Stomach (tissue), 9 donors: ENCODE results near the gene DVL3. TPM values are rescaled to one million over a fixed set of nuclear protein-coding genes. Genes with fewer than 3 reads are reported as not detected.
"Not testable (repeated sequence)": the region's sequence is repeated elsewhere in the genome, so short reads cannot be mapped to it uniquely, and the experiment has no call there.

Experiments used
- DNase-seq, 2 donors: peaks; one replicate each; pipeline versions ENCODE4 v3.0.0 to v3.0.0-alpha.2; 2013 to 2019
- H3K27ac ChIP-seq, 5 donors: fragments of 200-600 bp in 4 of 5; sonication (generic) in 4 of 5; one replicate each; pipeline ENCODE4 v1.5.1; 2013 to 2019; ENCODE audit warnings: mild to moderate bottlenecking in 1 of 5, moderate library complexity in 1 of 5
- H3K27me3 ChIP-seq, 3 donors: fragments of 200-600 bp; sonication (generic); one replicate each; pipeline ENCODE4 v1.5.1; 2017 to 2019; ENCODE audit warnings: mixed run types in 1 of 3
- H3K36me3 ChIP-seq, 4 donors: fragments of 200-600 bp; sonication (generic); 1 replicate in 3 of 4; 2 replicates in 1 of 4; pipeline ENCODE4 v1.5.1; 2016 to 2019
- H3K4me1 ChIP-seq, 4 donors: fragments of 200-600 bp; sonication (generic); one replicate each; pipeline ENCODE4 v1.5.1; 2016 to 2019
- H3K4me3 ChIP-seq, 4 donors: fragments of 200-600 bp; sonication (generic) in 3 of 4; one replicate each; pipeline ENCODE4 v1.5.1; 2016 to 2019; ENCODE audit warnings: mild to moderate bottlenecking in 1 of 4
- H3K9me3 ChIP-seq, 4 donors: fragments of 200-600 bp; sonication (generic); one replicate each; pipeline ENCODE4 v1.5.1; 2016 to 2019
- EP300 ChIP-seq: sonication (generic); formaldehyde crosslinking; IDR thresholded peaks from one replicate; pipeline ENCODE4 v1.6.1; 2017; ENCODE audit warnings: antibody characterized with exemption
- POLR2A ChIP-seq, 4 donors: fragments of 450-650 bp; IDR thresholded peaks; one replicate each; pipeline ENCODE4 v1.6.1; 2016; ENCODE audit warnings: antibody characterized with exemption in 4 of 4, control low read depth in 2 of 4, mild to moderate bottlenecking in 1 of 4, moderate library complexity in 1 of 4
- POLR2AphosphoS5 ChIP-seq, 3 donors: sonication (generic); formaldehyde crosslinking; IDR thresholded peaks; one replicate each; pipeline ENCODE4 v1.6.1; 2016; ENCODE audit warnings: antibody characterized with exemption in 3 of 3
- WGBS, 5 donors: extraction: QIAGEN DNeasy Blood & Tissue Kit in 3 of 5; methylation state at CpG; one replicate each; pipeline versions ENCODE4 v1.1.5 to v1.1.7; 2013 to 2018; 5-methylcytosine and 5-hydroxymethylcytosine counted together
- intact Hi-C: fragments of 100-400 bp; cut with DNase I; formaldehyde crosslinking; loops from one replicate; pipeline ENCODE4 v1.15.1; 2023; ENCODE audit warnings: low total_unique reads
- polyA plus RNA-seq, 3 donors: library from polyadenylated mRNA; stranded (reverse); fragments of 200-250 nt; gene quantifications; one replicate each; pipeline ENCODE4 v1.2.3, GENCODE V29; 2013
- total RNA-seq, 5 donors: library from RNA; depleted of rRNA; stranded (reverse); fragments of >200 nt; gene quantifications; one replicate each; pipeline versions ENCODE4 v1.1.0 to v1.2.3, GENCODE V29; 2014 to 2016
- TF ChIP-seq, protein P1 (sequence below), 7 experiments: fragments of 450-650 bp in 4 of 7; fragments of 200-600 bp in 3 of 7; sonication (generic) in 3 of 7; IDR thresholded peaks; one replicate each; pipeline ENCODE4 v1.5.1; 2016 to 2019; ENCODE audit warnings: antibody characterized with exemption in 7 of 7, control low read depth in 2 of 7, mild to moderate bottlenecking in 1 of 7
- donor health status: healthy with polysubstance abuse.
- donor health status: Bipolar disorder and iron deficiency.
- donor health status: healthy.

The DVL3 gene
- total and polyA plus RNA-seq, 8 donors = 21.2 to 107 (median 40.2) TPM

DNA sequence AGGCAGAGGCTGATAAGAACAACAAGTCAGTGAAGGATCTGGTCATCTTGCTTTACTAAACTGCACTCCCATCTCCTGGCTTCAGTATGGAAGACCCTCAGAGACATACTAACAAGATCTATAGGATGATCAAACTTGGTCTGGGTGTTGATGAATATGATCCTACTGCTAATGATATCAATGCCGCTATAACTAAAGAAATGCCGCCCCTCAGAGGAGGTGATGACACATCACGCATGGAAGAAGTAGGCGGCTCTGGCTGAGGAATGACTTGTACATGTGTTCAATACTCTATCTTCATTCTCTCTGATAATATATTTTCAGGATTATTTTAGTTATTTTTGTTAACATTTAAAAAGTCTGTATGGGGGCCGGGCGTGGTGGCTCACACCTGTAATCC lies 37.5 kb upstream of the DVL3 start:
- no peaks in the 10 kb centered on the region for H3K4me1 ChIP-seq
- no peak overlapping the region for H3K27ac ChIP-seq
- H3K36me3 ChIP-seq = no peaks in the 10 kb centered on the region
- TF ChIP-seq POLR2AphosphoS5 (IDR thresholded peaks at IDR 0.05) (no peak), EP300 (no peak), POLR2A (IDR thresholded peaks at IDR 0.05) (no peak)
- TF ChIP-seq, protein P1, sequence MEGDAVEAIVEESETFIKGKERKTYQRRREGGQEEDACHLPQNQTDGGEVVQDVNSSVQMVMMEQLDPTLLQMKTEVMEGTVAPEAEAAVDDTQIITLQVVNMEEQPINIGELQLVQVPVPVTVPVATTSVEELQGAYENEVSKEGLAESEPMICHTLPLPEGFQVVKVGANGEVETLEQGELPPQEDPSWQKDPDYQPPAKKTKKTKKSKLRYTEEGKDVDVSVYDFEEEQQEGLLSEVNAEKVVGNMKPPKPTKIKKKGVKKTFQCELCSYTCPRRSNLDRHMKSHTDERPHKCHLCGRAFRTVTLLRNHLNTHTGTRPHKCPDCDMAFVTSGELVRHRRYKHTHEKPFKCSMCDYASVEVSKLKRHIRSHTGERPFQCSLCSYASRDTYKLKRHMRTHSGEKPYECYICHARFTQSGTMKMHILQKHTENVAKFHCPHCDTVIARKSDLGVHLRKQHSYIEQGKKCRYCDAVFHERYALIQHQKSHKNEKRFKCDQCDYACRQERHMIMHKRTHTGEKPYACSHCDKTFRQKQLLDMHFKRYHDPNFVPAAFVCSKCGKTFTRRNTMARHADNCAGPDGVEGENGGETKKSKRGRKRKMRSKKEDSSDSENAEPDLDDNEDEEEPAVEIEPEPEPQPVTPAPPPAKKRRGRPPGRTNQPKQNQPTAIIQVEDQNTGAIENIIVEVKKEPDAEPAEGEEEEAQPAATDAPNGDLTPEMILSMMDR (IDR thresholded peaks at IDR 0.05) = no peak
- no peak for DNase-seq
- 92 to 95% (median 94%) methylated on average over 6 of the region's 6 CpGs for WGBS, 5 donors
- H3K4me3 ChIP-seq = no peak overlapping the region
- no peaks in the 10 kb centered on the region for H3K9me3 ChIP-seq
- intact Hi-C loops = no loop called here
- peaks cover 0 to 1% (median 0%) of the 10 kb centered on the region in 3 donors for H3K27me3 ChIP-seq

DNA sequence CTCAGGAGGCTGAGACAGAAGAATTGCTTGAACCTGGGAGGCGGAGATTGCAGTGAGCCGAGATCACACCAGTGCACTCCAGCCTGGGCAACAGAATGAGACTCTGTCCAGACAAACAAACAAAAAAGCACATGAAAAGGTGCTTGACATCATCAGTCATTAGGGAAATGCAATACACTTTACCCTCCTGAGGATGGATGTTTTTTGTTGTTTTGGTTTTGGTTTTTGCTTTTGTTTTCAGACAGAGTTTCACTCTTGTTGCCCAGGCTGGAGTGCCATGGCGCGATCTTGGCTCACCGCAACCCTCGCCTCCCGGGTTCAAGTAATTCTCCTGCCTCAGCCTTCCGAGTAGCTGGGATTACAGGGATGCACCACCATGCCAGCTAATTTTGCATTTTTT lies 34.1 kb upstream of the DVL3 start:
- 94 to 99% (median 95%) methylated on average over 8 of the region's 8 CpGs for WGBS, 5 donors
- H3K4me1 ChIP-seq, DNase-seq, H3K4me3 ChIP-seq, H3K27ac ChIP-seq, H3K36me3 ChIP-seq, H3K9me3 ChIP-seq, H3K27me3 ChIP-seq, intact Hi-C loops: not testable (repeated sequence)

- 48 to 79% (median 75%) methylated on average over 3 of the region's 3 CpGs for WGBS, 5 donors
- no peak for DNase-seq
These were observed 29.2 kb upstream of the DVL3 start for GRCh38 chr3:184126006-184126405.

GRCh38 chr3:184129012-184129411 lies 26.2 kb upstream of the DVL3 start:
- H3K4me1 ChIP-seq = peaks cover 0 to 9% (median 6%) of the 10 kb centered on the region in 4 donors
- 22 to 41% (median 28%) methylated on average over 2 of the region's 2 CpGs for WGBS, 5 donors
- TF ChIP-seq, protein P1 (IDR thresholded peaks at IDR 0.05) = peak in 1 of 7 experiments; percentile 15
- TF ChIP-seq POLR2A (IDR thresholded peaks at IDR 0.05) (no peak), POLR2AphosphoS5 (IDR thresholded peaks at IDR 0.05) (no peak)
- no peaks in the 10 kb centered on the region for H3K36me3 ChIP-seq
- no peak overlapping the region for H3K27ac ChIP-seq
- no peaks in the 10 kb centered on the region for H3K9me3 ChIP-seq
- no peak overlapping the region for H3K4me3 ChIP-seq
- peak; percentile 35 to 44 for DNase-seq
- no peaks in the 10 kb centered on the region for H3K27me3 ChIP-seq
- intact Hi-C loops = no loop called here

More at GRCh38 chr3:184126006-184126405, 29.2 kb upstream of the DVL3 start:
- no peak overlapping the region for H3K4me3 ChIP-seq
- no peaks in the 10 kb centered on the region for H3K36me3 ChIP-seq
- H3K27ac ChIP-seq = no peak overlapping the region
- intact Hi-C loops = no loop called here
- TF ChIP-seq POLR2A (IDR thresholded peaks at IDR 0.05) (no peak), EP300 (no peak), POLR2AphosphoS5 (IDR thresholded peaks at IDR 0.05) (no peak)
- TF ChIP-seq, protein P1 (IDR thresholded peaks at IDR 0.05) = no peak
- no peaks in the 10 kb centered on the region for H3K4me1 ChIP-seq
- no peaks in the 10 kb centered on the region for H3K27me3 ChIP-seq
- H3K9me3 ChIP-seq = no peaks in the 10 kb centered on the region

DNA sequence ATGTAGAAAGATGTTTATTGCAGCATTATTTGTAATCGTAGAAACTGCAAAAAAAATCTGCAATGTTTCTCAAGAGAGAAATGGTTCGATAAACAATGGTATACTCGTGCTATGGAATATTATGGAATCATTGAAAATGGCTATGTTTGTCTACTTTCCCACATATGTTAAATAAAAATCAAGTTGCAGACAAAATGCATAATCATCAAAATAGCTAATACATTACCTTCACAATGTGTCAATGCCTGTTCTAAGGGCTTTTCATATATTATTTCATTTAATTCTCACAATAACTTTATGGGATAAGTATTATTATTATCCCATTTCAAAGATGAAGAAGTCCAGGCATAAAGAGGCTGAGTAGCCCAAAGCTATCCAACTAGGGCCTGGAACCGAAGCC lies 22.2 kb upstream of the DVL3 start:
- intact Hi-C loops = loop anchor here (10.0 kb wide), 1 partner anchor 238 kb away; no protein-coding TSS in a partner anchor
- Histone ChIP-seq H3K4me1 (peaks cover 21 to 31% (median 28%) of the 10 kb centered on the region in 4 donors), H3K27me3 (no peaks in the 10 kb centered on the region), H3K27ac (no peak overlapping the region), H3K4me3 (no peak overlapping the region), H3K9me3 (no peaks in the 10 kb centered on the region), H3K36me3 (peaks cover 0 to 10% (median 6%) of the 10 kb centered on the region in 4 donors)
- no peak for DNase-seq
- 89 to 96% (median 94%) methylated on average over 4 of the region's 4 CpGs for WGBS, 5 donors
- TF ChIP-seq POLR2AphosphoS5 (IDR thresholded peaks at IDR 0.05) (no peak), EP300 (no peak), POLR2A (IDR thresholded peaks at IDR 0.05) (no peak)
- TF ChIP-seq, protein P1 (IDR thresholded peaks at IDR 0.05) = no peak
